K562 (cell line): ENCODE data around the gene RASSF1. TPM values are rescaled to one million over a fixed set of nuclear protein-coding genes. Genes with fewer than 3 reads are reported as not detected.

ENCODE experiments used
- CTCF ChIP-seq, 3 experiments: IDR thresholded peaks in 2 of 3; conservative IDR thresholded peaks in 1 of 3; 2 replicates each; pipeline ENCODE4 v1.5.1; 2011 to 2012; ENCODE audit warnings: low read length in 3 of 3, mild to moderate bottlenecking in 3 of 3, control low read depth in 2 of 3, improper control_type of control experiment in 1 of 3, inconsistent platforms in 1 of 3, low read depth in 1 of 3, mixed read lengths in 1 of 3, moderate library complexity in 1 of 3; ENCODE audit not compliant: insufficient read depth in 2 of 3
- FOXM1 ChIP-seq, 2 experiments: fragments of 450-650 bp in 1 of 2; sonication (generic) in 1 of 2; formaldehyde crosslinking in 1 of 2; IDR thresholded peaks; 2 replicates each; pipeline versions ENCODE4 v1.6.1 to v1.9.0; 2017 to 2022; ENCODE audit warnings: low read depth in 2 of 2, mild to moderate bottlenecking in 2 of 2, missing genetic modification reagents in 1 of 2, moderate library complexity in 1 of 2
- FOXO4 ChIP-seq: fragments of 450-650 bp; formaldehyde crosslinking; IDR thresholded peaks from 2 replicates; pipeline ENCODE4 v1.4.0; 2020; ENCODE audit warnings: mild to moderate bottlenecking, moderate library complexity
- HMG20B ChIP-seq: fragments of 250-450 bp; sonication (Bioruptor Pico); IDR thresholded peaks from 2 replicates; pipeline ENCODE4 v1.5.0; 2021; ENCODE audit warnings: mild to moderate bottlenecking
- MAZ ChIP-seq, 2 experiments: fragments of 450-650 bp in 1 of 2; sonication (generic) in 1 of 2; formaldehyde crosslinking; IDR thresholded peaks in 1 of 2; conservative IDR thresholded peaks in 1 of 2; 2 replicates each; pipeline versions ENCODE4 v1.4.0 to v1.5.0; 2020; ENCODE audit warnings: mild to moderate bottlenecking in 1 of 2, missing genetic modification reagents in 1 of 2
- MTA3 ChIP-seq: fragments of 450-650 bp; formaldehyde crosslinking; IDR thresholded peaks from 2 replicates; pipeline ENCODE4 v1.6.1; 2017; ENCODE audit warnings: mild to moderate bottlenecking, borderline replicate concordance
- POLR2AphosphoS5 ChIP-seq: IDR thresholded peaks from 2 replicates; pipeline ENCODE4 v1.6.1; 2011; ENCODE audit warnings: mild to moderate bottlenecking, low read depth, low read length, moderate library complexity; ENCODE audit not compliant: control insufficient read depth, insufficient read depth
- SLC30A9 ChIP-seq: fragments of 250-450 bp; sonication (Bioruptor Pico); IDR thresholded peaks from 2 replicates; pipeline ENCODE4 v1.8.0; 2022; ENCODE audit warnings: mild to moderate bottlenecking, moderate library complexity
- SP1 ChIP-seq: sonication (generic); formaldehyde crosslinking; IDR thresholded peaks from 2 replicates; pipeline ENCODE4 v1.8.1; 2022; ENCODE audit warnings: mild to moderate bottlenecking, missing genetic modification reagents
- TBP ChIP-seq: optimal IDR thresholded peaks from 2 replicates; pipeline ENCODE3; 2011; ENCODE audit warnings: low read depth, low read length, improper control_type of control experiment
- TOE1 ChIP-seq, 2 experiments: fragments of 450-650 bp in 1 of 2; sonication (generic) in 1 of 2; formaldehyde crosslinking in 1 of 2; IDR thresholded peaks; 2 replicates each; pipeline versions ENCODE4 v1.7.1 to v1.8.0; 2016 to 2022; ENCODE audit warnings: borderline replicate concordance in 2 of 2, mild to moderate bottlenecking in 2 of 2, antibody characterized with exemption in 1 of 2, inconsistent platforms in 1 of 2, low read depth in 1 of 2, missing genetic modification reagents in 1 of 2, moderate library complexity in 1 of 2
- polyA plus RNA-seq, 8 experiments: library from polyadenylated mRNA; depleted of rRNA in 4 of 8; stranded (reverse) in 5 of 8; unstranded in 3 of 8; fragments of >200 nt; fragmentation: Nextera tagmentation in 2 of 8; fragmentation: Illumina TruSeq in 1 of 8; extraction: Ambion mirVana in 2 of 8; extraction: Trizol in 1 of 8; gene quantifications; 2 replicates each; pipeline versions ENCODE4 v1.2.1 to v1.2.3, GENCODE V29; 2011 to 2014; ENCODE audit warnings: inconsistent platforms in 1 of 8, missing spikeins in 1 of 8
- total RNA-seq, 7 experiments: library from RNA; depleted of rRNA in 6 of 7; stranded (reverse); fragments of >200 nt in 6 of 7; fragmentation: Illumina TruSeq in 2 of 7; extraction: Trizol in 2 of 7; gene quantifications; 2 replicates each; pipeline versions ENCODE4 v1.2.1 to v1.2.3, GENCODE V29; 2011 to 2021; ENCODE audit warnings: low replicate concordance in 1 of 7
- TF ChIP-seq, protein P1 (sequence below): fragments of 450-650 bp; IDR thresholded peaks from 2 replicates; pipeline ENCODE4 v1.6.1; 2017; ENCODE audit warnings: antibody characterized with exemption, mild to moderate bottlenecking
- TF ChIP-seq, protein P2 (sequence below): fragments of 200-800 bp; sonication (Bioruptor generic); IDR thresholded peaks from 2 replicates; pipeline ENCODE4 v1.6.1; 2017; ENCODE audit warnings: missing genetic modification characterization, missing compliant biosample characterization
- TF ChIP-seq, protein P3 (sequence below): sonication (generic); formaldehyde crosslinking; IDR thresholded peaks from 2 replicates; pipeline ENCODE4 v1.8.0; 2022; ENCODE audit warnings: missing genetic modification reagents, mild to moderate bottlenecking, moderate library complexity, borderline replicate concordance

The RASSF1 gene
- total and polyA plus RNA-seq, 9 of the 15 experiments (the other 6 are each of a cell fraction or from before 2014, with no cell fraction given): 3.6 to 57.1 (median 24.6) TPM

DNA sequence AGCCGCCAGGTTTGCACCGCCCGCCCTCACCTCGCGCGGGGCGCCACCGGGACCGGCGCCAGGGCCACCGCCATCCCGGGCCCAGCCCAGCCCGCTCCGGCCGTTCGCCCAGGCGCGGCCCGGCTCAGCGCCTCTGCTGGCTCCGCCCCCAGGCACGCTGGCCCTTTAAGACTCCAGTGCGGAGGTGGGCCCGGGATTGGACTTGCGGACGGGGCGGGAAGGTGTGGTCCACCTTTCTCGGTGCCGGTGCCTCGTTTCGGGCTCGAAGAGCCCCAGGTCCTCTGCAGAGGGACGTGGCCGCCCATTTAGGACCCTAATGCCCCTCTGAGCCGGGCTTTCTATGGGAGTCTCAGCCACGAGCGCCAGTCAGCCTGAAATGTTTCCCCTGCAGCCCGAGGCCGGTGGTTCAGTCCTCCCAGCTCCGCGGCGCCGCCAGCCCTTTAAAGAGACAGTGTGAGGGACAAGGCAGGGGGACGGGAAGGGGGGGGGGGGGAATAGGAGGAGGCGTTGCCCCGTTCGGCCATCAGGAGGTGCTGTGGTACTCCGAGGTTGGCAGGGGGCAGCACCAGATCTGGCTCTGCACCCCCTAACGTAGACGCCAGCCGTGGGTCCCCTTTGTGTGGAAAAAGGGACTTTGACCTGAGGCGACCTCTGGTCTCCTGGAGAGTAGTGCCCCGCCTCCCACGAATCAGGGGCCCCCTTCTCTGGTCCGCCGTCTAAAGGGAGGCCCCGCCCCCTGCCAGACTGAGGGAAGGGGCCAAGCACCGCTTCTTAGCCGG is 19.1 kb downstream of the RASSF1 start (continued):
- no peak for TF ChIP-seq FOXO4
- TF ChIP-seq, protein P1, sequence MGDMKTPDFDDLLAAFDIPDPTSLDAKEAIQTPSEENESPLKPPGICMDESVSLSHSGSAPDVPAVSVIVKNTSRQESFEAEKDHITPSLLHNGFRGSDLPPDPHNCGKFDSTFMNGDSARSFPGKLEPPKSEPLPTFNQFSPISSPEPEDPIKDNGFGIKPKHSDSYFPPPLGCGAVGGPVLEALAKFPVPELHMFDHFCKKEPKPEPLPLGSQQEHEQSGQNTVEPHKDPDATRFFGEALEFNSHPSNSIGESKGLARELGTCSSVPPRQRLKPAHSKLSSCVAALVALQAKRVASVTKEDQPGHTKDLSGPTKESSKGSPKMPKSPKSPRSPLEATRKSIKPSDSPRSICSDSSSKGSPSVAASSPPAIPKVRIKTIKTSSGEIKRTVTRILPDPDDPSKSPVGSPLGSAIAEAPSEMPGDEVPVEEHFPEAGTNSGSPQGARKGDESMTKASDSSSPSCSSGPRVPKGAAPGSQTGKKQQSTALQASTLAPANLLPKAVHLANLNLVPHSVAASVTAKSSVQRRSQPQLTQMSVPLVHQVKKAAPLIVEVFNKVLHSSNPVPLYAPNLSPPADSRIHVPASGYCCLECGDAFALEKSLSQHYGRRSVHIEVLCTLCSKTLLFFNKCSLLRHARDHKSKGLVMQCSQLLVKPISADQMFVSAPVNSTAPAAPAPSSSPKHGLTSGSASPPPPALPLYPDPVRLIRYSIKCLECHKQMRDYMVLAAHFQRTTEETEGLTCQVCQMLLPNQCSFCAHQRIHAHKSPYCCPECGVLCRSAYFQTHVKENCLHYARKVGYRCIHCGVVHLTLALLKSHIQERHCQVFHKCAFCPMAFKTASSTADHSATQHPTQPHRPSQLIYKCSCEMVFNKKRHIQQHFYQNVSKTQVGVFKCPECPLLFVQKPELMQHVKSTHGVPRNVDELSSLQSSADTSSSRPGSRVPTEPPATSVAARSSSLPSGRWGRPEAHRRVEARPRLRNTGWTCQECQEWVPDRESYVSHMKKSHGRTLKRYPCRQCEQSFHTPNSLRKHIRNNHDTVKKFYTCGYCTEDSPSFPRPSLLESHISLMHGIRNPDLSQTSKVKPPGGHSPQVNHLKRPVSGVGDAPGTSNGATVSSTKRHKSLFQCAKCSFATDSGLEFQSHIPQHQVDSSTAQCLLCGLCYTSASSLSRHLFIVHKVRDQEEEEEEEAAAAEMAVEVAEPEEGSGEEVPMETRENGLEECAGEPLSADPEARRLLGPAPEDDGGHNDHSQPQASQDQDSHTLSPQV: no peak
- TF ChIP-seq POLR2AphosphoS5: no peak
- no peak for TF ChIP-seq HMG20B
- 0 out of 2 replicates have a peak, but pooled peaks have one; percentile 12 for TF ChIP-seq MTA3
- peak; percentile 100 for TF ChIP-seq TOE1 (IDR thresholded peaks at IDR 0.05; ENCODE audit: borderline replicate concordance)
- TF ChIP-seq TOE1 (CRISPR knock-in tag; IDR thresholded peaks at IDR 0.05; ENCODE audit: borderline replicate concordance, low read depth): no peak
- TF ChIP-seq MAZ (CRISPR knock-in tag; conservative IDR thresholded peaks at IDR 0.05 in 1 of 2, IDR thresholded peaks at IDR 0.05 in 1 of 2): peak; percentile 27 to 80; a peak in 3 of 4 replicates
- TF ChIP-seq, protein P2, sequence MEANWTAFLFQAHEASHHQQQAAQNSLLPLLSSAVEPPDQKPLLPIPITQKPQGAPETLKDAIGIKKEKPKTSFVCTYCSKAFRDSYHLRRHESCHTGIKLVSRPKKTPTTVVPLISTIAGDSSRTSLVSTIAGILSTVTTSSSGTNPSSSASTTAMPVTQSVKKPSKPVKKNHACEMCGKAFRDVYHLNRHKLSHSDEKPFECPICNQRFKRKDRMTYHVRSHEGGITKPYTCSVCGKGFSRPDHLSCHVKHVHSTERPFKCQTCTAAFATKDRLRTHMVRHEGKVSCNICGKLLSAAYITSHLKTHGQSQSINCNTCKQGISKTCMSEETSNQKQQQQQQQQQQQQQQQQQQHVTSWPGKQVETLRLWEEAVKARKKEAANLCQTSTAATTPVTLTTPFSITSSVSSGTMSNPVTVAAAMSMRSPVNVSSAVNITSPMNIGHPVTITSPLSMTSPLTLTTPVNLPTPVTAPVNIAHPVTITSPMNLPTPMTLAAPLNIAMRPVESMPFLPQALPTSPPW (CRISPR knock-in tag): peak; percentile 95
- no peak for TF ChIP-seq SLC30A9
- peak; percentile 35 to 72 (median 53); a peak in 5 of 6 replicates for TF ChIP-seq CTCF (IDR thresholded peaks at IDR 0.05 in 2 of 3, conservative IDR thresholded peaks at IDR 0.05 in 1 of 3; ENCODE audit: insufficient read depth in 2 of 3, low read depth in 1 of 3, low read length in 3 of 3)
- peak; percentile 100 for TF ChIP-seq FOXM1 (IDR thresholded peaks at IDR 0.05; ENCODE audit: low read depth)
- no peak for TF ChIP-seq FOXM1 (CRISPR knock-in tag; IDR thresholded peaks at IDR 0.05; ENCODE audit: low read depth)
- TF ChIP-seq, protein P3, sequence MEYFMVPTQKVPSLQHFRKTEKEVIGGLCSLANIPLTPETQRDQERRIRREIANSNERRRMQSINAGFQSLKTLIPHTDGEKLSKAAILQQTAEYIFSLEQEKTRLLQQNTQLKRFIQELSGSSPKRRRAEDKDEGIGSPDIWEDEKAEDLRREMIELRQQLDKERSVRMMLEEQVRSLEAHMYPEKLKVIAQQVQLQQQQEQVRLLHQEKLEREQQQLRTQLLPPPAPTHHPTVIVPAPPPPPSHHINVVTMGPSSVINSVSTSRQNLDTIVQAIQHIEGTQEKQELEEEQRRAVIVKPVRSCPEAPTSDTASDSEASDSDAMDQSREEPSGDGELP: 0 out of 2 replicates have a peak, but pooled peaks have one; percentile 29
- TF ChIP-seq SP1 (CRISPR knock-in tag): peak; percentile 94
- peak; percentile 27 for TF ChIP-seq TBP
